ENCODE results near the gene ADAM23. TPM values are rescaled to one million over a fixed set of nuclear protein-coding genes. Genes with fewer than 3 reads are reported as not detected.

ADAM23 gene
- total RNA-seq, 1 donor from 2014 or later: 0.86 TPM

DNA sequence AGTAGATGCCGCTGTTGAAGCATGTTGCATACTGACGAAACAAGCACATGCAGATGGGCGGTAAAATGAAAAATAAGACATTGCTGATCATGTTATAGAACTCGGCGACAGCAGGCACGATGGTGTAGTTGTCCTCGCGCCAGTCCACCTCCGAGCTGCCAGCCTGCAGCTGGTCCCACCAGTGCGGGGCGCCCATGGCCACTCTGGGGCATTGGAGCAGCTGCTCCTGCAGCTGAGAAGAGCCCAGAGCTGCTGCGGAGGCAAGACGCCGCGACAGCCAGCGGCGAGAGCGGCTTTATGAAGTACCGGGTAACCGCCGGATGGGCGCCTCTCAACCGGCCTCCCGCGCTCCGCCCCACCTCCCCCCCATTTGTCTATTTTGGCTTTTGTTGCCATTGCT, 32.6 kb upstream of the ADAM23 start:
- no peak overlapping the region for H3K4me3 Mint-ChIP-seq
- ChIA-PET CTCF (no interaction called here), POLR2A (no interaction called here)
- peaks cover 5% of the 10 kb centered on the region for H3K27me3 Mint-ChIP-seq
- no peaks in the 10 kb centered on the region for H3K9me3 Mint-ChIP-seq
- TF ChIP-seq, protein P1, sequence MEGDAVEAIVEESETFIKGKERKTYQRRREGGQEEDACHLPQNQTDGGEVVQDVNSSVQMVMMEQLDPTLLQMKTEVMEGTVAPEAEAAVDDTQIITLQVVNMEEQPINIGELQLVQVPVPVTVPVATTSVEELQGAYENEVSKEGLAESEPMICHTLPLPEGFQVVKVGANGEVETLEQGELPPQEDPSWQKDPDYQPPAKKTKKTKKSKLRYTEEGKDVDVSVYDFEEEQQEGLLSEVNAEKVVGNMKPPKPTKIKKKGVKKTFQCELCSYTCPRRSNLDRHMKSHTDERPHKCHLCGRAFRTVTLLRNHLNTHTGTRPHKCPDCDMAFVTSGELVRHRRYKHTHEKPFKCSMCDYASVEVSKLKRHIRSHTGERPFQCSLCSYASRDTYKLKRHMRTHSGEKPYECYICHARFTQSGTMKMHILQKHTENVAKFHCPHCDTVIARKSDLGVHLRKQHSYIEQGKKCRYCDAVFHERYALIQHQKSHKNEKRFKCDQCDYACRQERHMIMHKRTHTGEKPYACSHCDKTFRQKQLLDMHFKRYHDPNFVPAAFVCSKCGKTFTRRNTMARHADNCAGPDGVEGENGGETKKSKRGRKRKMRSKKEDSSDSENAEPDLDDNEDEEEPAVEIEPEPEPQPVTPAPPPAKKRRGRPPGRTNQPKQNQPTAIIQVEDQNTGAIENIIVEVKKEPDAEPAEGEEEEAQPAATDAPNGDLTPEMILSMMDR (IDR thresholded peaks at IDR 0.05): no peak
- H3K4me1 Mint-ChIP-seq: peaks cover 10% of the 10 kb centered on the region
- intact Hi-C loops (cut with micrococcal nuclease): no loop called here
- H3K27ac Mint-ChIP-seq: no peak overlapping the region
- ATAC-seq (ENCODE audit: low read depth) (no peak), DNase-seq (no peak)
- H3K36me3 Mint-ChIP-seq (ENCODE audit: low read depth): no peaks in the 10 kb centered on the region

DNA sequence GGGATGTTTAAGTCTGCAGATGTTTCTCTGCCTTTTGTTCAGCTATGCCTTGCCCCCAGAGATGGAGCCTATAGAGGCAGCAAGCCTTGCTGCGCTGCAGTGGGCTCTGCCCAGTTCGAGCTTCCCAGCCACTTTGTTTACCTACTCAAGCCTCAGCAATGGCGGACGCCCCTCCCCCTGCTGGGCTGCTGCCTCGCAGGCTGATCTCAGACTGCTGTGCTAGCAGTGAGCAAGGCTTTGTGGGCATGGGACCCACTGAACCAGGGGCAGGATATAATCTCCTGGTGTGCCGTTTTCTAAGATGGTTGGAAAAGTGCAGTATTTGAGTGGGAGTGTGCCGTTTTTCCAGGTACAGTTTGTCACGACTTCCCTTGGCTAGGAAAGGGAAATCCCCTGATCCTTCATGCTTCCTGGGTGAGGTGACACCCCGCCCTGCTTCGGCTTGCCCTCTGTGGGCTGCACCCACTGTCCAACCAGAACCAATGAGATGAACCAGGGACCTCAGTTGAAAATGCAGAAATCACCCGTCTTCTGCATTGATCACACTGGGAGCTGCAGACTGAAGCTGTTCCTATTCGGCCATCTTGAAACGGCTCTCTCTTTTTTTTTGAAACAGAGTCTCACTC, 27.6 kb upstream of the ADAM23 start:
- Mint-ChIP-seq H3K27me3 (peaks cover 5% of the 10 kb centered on the region), H3K4me1 (no peaks in the 10 kb centered on the region), H3K36me3 (ENCODE audit: low read depth) (no peaks in the 10 kb centered on the region), H3K4me3 (no peak overlapping the region), H3K27ac (no peak overlapping the region), H3K9me3 (peaks cover 2% of the 10 kb centered on the region)
- TF ChIP-seq, protein P1 (IDR thresholded peaks at IDR 0.05): no peak
- POLR2A ChIA-PET: no interaction called here
- CTCF ChIA-PET: no interaction called here
- intact Hi-C loops (cut with micrococcal nuclease): no loop called here
- ATAC-seq (ENCODE audit: low read depth) (no peak), DNase-seq (no peak)

DNA sequence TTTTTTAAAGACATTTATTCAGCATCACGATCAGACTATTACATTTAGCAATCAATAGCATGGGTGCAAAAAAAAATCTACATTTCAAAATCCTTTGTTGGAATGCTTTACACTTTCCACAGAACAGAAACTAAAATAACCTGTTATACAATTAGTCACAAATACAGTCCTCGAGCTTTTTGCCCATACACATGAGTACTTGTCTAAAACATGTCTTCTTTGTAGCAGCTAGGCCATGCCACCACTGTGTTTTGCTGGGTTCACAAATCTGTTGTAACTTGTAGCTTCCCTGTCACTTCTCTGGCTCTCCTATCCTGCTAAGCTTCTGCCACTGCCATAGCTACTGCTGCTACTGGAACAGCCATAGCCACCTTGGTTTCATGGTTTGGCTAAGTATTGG, 24.4 kb upstream of the ADAM23 start:
- POLR2A ChIA-PET: no interaction called here
- intact Hi-C loops (cut with micrococcal nuclease): no loop called here
- Mint-ChIP-seq H3K4me1 (no peaks in the 10 kb centered on the region), H3K4me3 (no peak overlapping the region), H3K9me3 (peaks cover 2% of the 10 kb centered on the region), H3K36me3 (ENCODE audit: low read depth) (no peaks in the 10 kb centered on the region), H3K27me3 (peaks cover 3% of the 10 kb centered on the region), H3K27ac (no peak overlapping the region)
- no peak for DNase-seq
- ATAC-seq (ENCODE audit: low read depth): no peak
- CTCF ChIA-PET: no interaction called here
- TF ChIP-seq, protein P1 (IDR thresholded peaks at IDR 0.05): no peak

DNA sequence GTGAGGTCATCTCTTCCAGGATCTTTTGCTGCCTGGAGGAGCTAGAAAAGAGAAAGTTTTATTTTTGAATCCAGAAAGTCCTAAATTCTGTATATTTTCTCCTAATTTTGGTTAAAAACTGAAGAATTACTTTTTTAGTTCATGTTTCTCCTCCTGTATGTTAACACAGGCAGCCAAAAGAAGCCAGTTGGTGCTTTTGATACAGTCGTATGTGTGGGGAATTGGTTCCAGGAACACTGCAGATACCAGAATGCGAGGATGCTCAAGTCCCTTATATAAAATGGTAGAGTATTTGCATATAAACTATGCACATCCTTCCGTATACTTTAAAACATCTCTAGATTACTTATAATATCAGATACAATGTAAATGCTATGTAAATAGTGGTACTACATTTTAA, 22.6 kb upstream of the ADAM23 start:
- CTCF ChIA-PET: no interaction called here
- TF ChIP-seq, protein P1 (IDR thresholded peaks at IDR 0.05): no peak
- H3K27ac Mint-ChIP-seq: no peak overlapping the region
- peaks cover 2% of the 10 kb centered on the region for H3K9me3 Mint-ChIP-seq
- no peaks in the 10 kb centered on the region for H3K36me3 Mint-ChIP-seq (ENCODE audit: low read depth)
- H3K27me3 Mint-ChIP-seq: no peaks in the 10 kb centered on the region
- POLR2A ChIA-PET: no interaction called here
- no peaks in the 10 kb centered on the region for H3K4me1 Mint-ChIP-seq
- no peak overlapping the region for H3K4me3 Mint-ChIP-seq
- ATAC-seq (ENCODE audit: low read depth) (no peak), DNase-seq (no peak)
- intact Hi-C loops (cut with micrococcal nuclease): no loop called here

DNA sequence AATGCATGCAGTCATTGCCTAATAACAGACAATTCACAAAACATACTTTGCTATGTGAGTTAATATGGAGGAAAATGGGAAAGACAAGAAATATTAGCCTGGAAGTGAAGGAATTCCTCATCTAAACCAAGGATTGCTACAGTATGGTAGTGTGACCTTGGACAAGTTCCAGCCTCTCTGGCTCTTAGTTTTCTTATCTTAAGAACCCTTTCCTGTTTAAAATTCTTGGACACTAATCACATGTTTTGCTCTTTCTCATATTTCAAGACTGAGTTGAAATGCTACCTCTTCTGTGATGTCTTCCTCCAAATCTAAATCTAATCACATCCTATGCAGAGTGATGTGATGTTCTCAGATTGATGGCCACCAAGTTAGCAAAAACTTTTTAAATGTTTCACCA, 20.8 kb upstream of the ADAM23 start:
- H3K27me3 Mint-ChIP-seq: no peaks in the 10 kb centered on the region
- POLR2A ChIA-PET: no interaction called here
- no peaks in the 10 kb centered on the region for H3K4me1 Mint-ChIP-seq
- intact Hi-C loops (cut with micrococcal nuclease): no loop called here
- no peak overlapping the region for H3K4me3 Mint-ChIP-seq
- H3K27ac Mint-ChIP-seq: no peak overlapping the region
- peaks cover 2% of the 10 kb centered on the region for H3K9me3 Mint-ChIP-seq
- CTCF ChIA-PET: no interaction called here
- H3K36me3 Mint-ChIP-seq (ENCODE audit: low read depth): no peaks in the 10 kb centered on the region
- DNase-seq (no peak), ATAC-seq (ENCODE audit: low read depth) (no peak)
- TF ChIP-seq, protein P1 (IDR thresholded peaks at IDR 0.05): no peak
